Measurements from ENCODE around the gene CTTN.

Gene CTTN

DNA sequence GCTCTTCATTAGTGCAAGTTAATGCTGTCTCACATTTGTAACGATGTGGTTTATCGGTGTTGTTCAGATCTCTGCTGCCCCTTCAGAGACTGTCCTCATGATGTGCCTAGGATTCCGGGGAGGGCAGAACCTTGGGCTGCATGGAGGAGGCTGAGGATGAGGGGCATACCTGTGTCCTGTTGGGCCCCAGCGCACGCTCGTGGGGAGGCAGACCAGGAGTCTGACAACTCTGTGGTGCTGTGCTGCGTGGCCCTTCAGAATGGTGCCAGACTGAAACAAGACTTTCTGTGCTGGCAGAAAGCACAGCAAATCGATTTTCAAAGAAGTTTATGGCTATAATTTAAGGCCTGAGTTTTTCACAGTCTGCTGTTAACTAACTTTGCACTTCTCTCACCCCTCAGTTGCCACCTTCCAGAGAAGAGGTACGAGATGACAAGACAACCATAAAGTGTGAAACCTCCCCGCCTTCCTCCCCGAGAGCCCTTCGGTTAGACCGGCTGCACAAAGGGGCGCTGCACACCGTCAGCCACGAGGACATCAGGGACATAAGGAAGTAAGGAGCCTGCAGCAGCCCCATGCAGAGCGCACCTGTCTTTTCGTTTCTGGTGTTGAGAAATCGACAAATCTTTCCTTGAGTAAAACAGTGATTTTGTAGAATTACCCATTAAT, 44.3 kb upstream of the CTTN start:
- peaks cover 69% of the 10 kb centered on the region for H3K36me3 Mint-ChIP-seq (ENCODE audit: low read depth)
- TF ChIP-seq, protein P1, sequence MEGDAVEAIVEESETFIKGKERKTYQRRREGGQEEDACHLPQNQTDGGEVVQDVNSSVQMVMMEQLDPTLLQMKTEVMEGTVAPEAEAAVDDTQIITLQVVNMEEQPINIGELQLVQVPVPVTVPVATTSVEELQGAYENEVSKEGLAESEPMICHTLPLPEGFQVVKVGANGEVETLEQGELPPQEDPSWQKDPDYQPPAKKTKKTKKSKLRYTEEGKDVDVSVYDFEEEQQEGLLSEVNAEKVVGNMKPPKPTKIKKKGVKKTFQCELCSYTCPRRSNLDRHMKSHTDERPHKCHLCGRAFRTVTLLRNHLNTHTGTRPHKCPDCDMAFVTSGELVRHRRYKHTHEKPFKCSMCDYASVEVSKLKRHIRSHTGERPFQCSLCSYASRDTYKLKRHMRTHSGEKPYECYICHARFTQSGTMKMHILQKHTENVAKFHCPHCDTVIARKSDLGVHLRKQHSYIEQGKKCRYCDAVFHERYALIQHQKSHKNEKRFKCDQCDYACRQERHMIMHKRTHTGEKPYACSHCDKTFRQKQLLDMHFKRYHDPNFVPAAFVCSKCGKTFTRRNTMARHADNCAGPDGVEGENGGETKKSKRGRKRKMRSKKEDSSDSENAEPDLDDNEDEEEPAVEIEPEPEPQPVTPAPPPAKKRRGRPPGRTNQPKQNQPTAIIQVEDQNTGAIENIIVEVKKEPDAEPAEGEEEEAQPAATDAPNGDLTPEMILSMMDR (IDR thresholded peaks at IDR 0.05): no peak
- H3K27ac Mint-ChIP-seq: peak overlapping the region; percentile 23
- no peaks in the 10 kb centered on the region for H3K9me3 Mint-ChIP-seq
- H3K27me3 Mint-ChIP-seq (ENCODE audit: low read depth, poor library complexity): peaks cover 16% of the 10 kb centered on the region
- peaks cover 29% of the 10 kb centered on the region for H3K4me1 Mint-ChIP-seq
- DNase-seq: no peak
- H3K4me3 Mint-ChIP-seq: no peak overlapping the region

DNA sequence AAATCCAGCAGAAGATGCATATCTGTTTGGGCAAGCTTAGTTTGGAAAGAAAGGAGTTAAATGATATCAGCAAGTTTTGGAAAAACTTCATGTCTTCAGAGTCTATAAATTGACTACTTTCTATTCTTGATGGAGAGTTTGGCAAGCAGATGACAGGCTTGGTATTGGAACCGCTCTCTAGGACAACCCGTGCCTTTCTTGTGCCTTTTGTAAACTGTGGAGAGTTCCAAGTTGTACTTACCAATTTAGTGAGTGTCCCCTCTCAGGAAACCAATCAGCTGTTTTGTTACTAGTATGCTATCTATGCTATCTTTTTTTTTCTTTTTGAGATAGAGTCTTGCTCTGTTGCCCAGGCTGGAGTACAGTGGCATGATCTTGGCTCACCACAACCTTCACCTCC, 43.7 kb upstream of the CTTN start:
- TF ChIP-seq, protein P1 (IDR thresholded peaks at IDR 0.05): no peak
- DNase-seq: no peak
- peaks cover 29% of the 10 kb centered on the region for H3K4me1 Mint-ChIP-seq
- H3K4me3 Mint-ChIP-seq: no peak overlapping the region
- peaks cover 67% of the 10 kb centered on the region for H3K36me3 Mint-ChIP-seq (ENCODE audit: low read depth)
- H3K9me3 Mint-ChIP-seq: no peaks in the 10 kb centered on the region
- peaks cover 16% of the 10 kb centered on the region for H3K27me3 Mint-ChIP-seq (ENCODE audit: low read depth, poor library complexity)
- H3K27ac Mint-ChIP-seq: no peak overlapping the region

DNA sequence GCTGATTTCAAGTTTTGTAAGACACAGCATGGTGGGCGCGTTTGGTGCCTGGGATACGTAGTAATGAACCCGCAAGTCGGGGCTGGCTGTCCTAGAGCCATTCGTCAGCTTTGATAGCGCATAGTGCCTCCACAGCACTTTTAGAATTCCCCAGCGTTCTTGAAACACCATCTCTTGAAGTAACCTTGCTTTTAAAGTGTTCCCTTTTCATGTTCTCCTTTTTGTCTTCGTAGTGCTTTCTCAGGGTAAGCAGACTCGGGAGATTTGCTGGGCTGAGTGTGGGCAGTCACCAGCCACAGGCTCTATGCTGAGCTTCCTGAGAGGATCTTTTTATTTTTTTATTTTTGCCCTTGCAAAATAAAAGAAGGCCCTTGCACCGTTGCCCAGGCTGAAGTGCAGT, 39.6 kb upstream of the CTTN start:
- H3K9me3 Mint-ChIP-seq: no peaks in the 10 kb centered on the region
- no peak overlapping the region for H3K27ac Mint-ChIP-seq
- peaks cover 84% of the 10 kb centered on the region for H3K36me3 Mint-ChIP-seq (ENCODE audit: low read depth)
- H3K4me1 Mint-ChIP-seq: peaks cover 10% of the 10 kb centered on the region
- H3K4me3 Mint-ChIP-seq: no peak overlapping the region
- TF ChIP-seq, protein P1 (IDR thresholded peaks at IDR 0.05): no peak
- peaks cover 15% of the 10 kb centered on the region for H3K27me3 Mint-ChIP-seq (ENCODE audit: low read depth, poor library complexity)
- DNase-seq: no peak

DNA sequence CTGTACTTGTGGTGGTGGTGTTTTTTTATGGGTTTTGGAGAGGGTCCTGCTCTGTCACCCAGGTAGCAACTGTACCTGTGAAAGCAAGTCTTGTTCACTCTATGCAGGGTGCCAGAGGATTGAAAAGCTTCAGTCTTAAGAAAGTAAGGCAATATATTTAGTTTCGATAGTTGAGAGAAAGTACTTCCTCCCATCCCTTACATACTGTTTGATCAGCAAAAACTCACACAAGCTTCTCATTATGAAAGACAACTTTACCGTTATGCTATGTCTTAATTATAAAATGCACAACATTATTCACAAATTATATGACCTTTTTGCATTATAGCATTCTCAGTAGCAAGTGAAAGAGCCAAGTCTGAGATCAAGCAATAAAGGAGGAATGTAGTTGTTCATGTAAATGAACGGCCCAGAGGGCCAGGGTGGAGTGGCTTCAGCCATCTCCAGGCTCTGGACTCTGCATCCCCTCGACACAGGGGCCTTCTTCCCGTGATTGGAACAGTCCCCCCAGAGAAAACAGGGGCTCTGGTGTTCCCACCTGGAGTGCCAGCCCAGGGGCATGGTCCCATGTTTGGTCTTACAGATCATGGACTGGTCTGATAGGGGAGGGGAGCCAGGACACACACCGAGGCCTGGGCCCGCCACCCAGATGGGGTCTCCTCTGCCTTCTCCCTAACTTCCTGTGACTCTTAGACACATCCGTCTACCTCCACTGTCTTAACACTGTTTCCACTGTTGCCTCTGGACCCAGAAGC, 38.7 kb upstream of the CTTN start:
- peaks cover 78% of the 10 kb centered on the region for H3K36me3 Mint-ChIP-seq (ENCODE audit: low read depth)
- no peak for DNase-seq

DNA sequence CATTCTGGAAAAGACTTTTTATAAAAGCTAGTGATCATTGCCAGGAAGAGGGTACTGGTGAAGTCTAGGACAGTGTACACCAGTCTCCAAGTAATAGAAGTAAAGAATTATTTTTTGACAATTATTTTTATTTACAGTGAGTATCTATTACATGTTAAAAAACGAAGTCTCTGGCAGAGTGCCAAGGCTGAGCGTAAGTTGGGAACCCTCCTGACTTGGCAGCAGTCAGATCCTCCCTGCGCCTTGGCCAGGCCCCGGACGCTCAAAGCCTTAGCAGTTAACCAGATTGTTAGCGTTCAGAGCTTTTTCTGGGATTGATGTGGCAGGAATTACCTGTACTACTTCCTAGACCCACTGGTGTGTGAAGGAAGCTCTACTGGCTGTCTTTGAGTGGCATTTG, 38.1 kb upstream of the CTTN start:
- Mint-ChIP-seq H3K27ac (peak overlapping the region; percentile 48), H3K27me3 (ENCODE audit: low read depth, poor library complexity) (peaks cover 8% of the 10 kb centered on the region)

More for the DNA sequence above, 38.7 kb upstream of the CTTN start:
- Mint-ChIP-seq H3K4me3 (no peak overlapping the region), H3K9me3 (no peaks in the 10 kb centered on the region), H3K4me1 (peaks cover 2% of the 10 kb centered on the region), H3K27ac (peak overlapping the region; percentile 48), H3K27me3 (ENCODE audit: low read depth, poor library complexity) (peaks cover 12% of the 10 kb centered on the region)
- TF ChIP-seq, protein P1 (IDR thresholded peaks at IDR 0.05): no peak

More for the DNA sequence above, 38.1 kb upstream of the CTTN start:
- no peaks in the 10 kb centered on the region for H3K9me3 Mint-ChIP-seq
- DNase-seq: no peak
- H3K4me1 Mint-ChIP-seq: no peaks in the 10 kb centered on the region
- peaks cover 78% of the 10 kb centered on the region for H3K36me3 Mint-ChIP-seq (ENCODE audit: low read depth)
- TF ChIP-seq, protein P1 (IDR thresholded peaks at IDR 0.05): no peak
- H3K4me3 Mint-ChIP-seq: no peak overlapping the region

All from nephron progenitor cell (in vitro differentiated cells).